Right renal cortex interstitium (tissue), 3 donors: ENCODE data around the gene BLZF1. TPM values are rescaled to one million over a fixed set of nuclear protein-coding genes. Genes with fewer than 3 reads are reported as not detected.
"Not testable (repeated sequence)": the region's sequence is repeated elsewhere in the genome, so short reads cannot be mapped to it uniquely, and the experiment has no call there.

Experiments used
- DNase-seq, 3 donors: peaks; one replicate each; pipeline ENCODE4 v3.0.0-alpha.2; 2013; ENCODE audit warnings: low read depth in 3 of 3, low spot score in 2 of 3
- polyA plus RNA-seq, 3 donors: library from polyadenylated mRNA; unstranded; fragments of 120-200 nt; gene quantifications; one replicate each; pipeline ENCODE4 v1.2.1, GENCODE V29; 2013; ENCODE audit not compliant: insufficient read length in 3 of 3

The BLZF1 gene
- 10 to 100 TPM; 28.3 to 31.6 (median 31.1) TPM for polyA plus RNA-seq

DNA sequence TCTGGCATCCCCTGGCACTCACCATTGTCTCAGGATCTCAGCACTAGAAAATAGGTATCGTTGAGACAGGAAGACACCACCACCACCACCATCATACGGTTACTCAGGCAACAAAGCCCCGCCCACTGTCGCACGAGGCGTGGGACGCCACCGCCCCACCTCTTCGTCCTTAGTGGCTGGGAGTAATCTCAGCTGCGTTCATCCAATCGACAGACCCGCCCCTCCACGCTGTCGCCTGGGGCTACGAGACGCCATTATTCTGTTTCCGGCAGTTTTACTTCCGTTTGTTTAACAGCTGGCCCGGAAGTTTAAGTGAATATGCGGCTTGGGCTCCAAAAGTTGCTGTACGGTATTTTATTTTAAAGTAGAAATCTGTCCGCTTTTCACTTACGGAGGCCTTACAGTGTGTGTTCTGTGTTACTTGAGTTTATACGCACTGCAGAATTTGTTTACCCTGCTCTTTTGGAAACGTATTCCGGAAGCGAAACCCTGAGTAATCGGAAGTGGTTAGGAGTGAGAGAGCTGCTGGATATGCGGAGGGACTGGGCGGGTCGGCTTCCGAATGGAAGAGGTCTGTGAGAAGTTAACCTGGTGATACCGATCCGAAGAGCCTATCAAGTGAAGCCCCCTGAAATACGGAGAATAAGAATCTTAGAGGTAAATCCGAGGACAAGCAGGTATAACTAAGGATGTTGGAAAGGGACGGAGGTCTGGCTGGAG lies at the start of gene BLZF1, which contains the start of gene NME7:
BLZF1 (plus strand) TSS at position 510 of the 720 bp plus-strand sequence. CDS start 1,328 bp downstream, outside the sequence.
NME7 (minus strand) TSS at position 112 of the 720 bp plus-strand sequence; CDS start at position 25, 87 bp downstream.
- DNase-seq = peak; percentile 92 to 94 (median 93)

DNA sequence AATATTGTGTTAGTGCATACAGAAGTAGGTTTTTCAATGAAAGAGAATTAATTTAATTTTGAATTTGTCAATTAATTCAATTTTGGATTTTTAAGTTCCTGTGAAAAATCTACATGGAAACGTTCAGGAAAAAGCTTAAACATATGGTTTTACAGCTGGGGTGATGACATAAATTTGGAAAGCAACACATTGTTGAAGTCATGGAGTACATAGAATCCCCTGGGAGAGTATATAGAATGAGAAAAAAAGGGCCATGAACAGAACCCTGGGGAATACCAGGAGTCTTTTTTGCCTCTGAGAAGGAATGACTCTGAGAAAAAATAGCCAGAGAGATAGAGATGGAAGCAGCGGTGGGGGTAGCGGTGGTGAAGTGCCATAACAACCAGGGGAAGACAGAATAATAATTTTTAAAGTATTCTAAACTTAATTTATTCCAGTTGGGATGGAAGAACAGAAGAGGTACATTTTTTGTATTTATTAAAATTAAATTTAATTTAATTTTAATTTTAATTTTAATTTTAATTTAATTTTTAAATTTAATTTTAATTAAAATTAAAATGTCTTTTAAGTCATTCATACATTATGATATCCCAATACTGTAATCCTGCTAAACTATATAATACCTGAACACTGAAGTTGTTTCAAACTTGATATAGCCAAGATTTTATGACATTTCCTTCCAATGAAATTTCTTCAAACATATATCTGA lies 49.3 kb upstream of the BLZF1 start:
- DNase-seq = no peak

GRCh38 chr1:169321539-169321938 lies 46.5 kb upstream of the BLZF1 start:
- no peak for DNase-seq

- DNase-seq = no peak
Observed at GRCh38 chr1:169322138-169322537, 45.9 kb upstream of the BLZF1 start.

GRCh38 chr1:169325117-169325516 lies 42.9 kb upstream of the BLZF1 start:
- no peak for DNase-seq

DNA sequence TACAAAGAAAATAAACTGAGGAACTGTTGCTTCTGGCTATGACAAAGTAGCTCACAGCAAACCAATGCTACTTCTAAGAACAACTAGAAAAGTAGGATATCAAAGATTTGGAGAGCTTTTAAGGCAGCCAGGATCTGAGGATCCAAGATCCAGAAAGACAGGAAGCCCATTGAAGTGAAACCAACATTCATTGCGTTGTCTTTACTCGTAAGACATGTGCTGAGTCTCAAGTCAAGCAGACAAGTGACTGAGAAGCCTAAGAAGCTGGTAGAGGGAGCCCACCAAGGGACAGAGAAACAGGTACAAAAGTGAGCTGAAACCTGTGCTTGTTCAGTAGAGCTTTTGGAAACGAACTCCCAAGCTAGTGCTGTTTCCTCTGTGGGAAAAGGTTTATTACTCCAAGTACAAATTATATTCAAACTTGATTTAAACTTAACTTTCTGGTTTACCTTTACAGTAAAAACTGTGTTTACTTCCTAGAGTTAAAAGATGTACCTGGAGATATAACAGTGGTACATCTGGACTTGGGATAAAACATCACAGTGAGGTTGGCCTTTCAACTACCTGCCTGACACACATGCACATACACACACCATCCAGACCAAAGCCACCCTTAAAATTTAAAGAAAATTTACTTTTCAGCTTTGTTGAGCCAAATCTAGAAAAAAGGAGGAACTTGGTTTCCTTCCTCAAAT lies 41.6 kb upstream of the BLZF1 start:
- DNase-seq = no peak

GRCh38 chr1:169326956-169327268 lies 41.1 kb upstream of the BLZF1 start:
- no peak for DNase-seq

DNA sequence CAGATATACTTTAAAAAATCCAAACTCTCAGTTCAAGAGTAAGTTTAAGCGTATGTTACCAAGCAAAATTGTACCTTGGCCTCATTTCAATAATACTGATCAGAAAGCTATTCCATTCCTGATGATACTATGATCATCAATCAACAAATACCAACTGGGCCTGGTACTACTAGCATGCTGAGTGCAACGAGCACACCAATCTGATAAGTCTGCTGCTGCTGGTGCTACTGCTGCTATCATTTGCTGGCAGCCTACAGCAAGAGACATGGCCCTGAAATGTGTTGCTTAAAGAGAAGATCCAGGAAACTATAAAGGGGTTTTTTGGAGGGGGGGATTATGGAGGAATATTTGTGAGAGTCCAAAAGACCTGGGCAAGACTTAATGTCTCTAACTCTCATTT lies 40.1 kb upstream of the BLZF1 start:
- DNase-seq = no peak

- no peak for DNase-seq
Observed at GRCh38 chr1:169329383-169329782, 38.6 kb upstream of the BLZF1 start.

DNA sequence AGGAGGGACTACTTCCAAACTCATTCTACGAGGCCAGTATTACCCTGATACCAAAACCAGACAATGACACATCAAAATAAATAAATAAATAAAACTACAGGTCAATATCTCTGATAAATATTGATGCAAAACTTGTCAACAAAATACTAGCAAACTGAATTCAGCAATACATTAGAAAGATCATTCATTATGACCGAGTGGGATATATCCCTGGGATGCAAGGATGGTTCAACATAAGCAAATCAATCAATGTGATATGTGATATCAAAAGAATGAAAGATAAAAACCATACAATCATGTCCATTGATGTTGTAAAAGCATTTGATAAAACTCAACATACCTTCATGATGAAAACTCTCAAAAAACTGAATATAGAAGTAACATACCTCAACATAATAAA lies 37.1 kb upstream of the BLZF1 start:
- DNase-seq = no peak

GRCh38 chr1:169334727-169335126 lies 33.3 kb upstream of the BLZF1 start:
- not testable (repeated sequence) for DNase-seq

DNA sequence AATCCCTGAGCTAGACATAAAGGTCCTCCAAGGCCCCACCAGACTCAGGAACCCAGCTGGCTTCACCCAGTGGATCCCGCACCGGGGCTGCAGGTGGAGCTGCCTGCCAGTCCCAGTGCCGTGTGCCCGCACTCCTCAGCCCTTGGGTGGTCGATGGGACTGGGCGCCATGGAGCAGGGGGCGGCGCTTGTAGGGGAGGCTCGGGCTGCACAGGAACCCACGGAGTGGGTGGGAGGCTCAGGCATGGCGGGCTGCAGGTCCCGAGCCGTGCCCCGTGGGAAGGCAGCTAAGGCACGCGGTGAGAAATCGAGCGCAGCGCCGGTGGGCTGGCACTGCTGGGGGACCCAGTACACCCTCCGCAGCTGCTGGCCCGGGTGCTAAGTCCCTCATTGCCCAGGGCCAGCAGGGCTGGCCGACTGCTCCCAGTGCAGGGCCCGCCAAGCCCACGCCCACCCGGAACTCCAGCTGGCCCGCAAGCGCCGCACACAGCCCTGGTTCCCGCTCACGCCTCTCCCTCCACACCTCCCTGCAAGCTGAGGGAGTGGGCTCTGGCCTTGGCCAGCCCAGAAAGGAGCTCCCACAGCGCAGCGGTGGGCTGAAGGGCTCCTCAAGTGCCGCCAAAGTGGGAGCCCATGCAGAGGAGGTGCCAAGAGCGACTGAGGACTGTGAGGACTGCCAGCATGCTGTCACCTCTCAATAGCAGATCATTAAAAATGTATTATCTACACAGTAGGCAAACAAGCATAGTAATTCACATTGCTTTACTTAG lies 30.9 kb upstream of the BLZF1 start:
- not testable (repeated sequence) for DNase-seq

DNA sequence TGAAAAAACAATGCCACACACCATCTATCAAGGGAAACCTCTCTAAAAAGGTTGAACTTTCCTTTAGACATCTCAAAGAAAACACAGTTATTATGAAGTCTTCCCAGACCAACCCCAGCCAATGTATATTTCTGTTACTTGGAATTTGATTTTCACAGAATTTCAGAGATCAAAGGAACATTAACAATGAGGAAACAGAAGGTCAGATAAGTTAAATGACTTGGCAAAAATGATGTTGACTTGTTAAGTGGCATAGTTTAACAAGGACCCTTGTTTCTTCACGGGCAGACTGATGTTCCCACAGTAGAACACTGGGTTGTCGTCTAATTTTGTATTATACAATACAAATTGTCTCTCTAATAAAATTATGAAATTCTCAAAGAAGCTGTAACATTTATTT lies 29.4 kb upstream of the BLZF1 start:
- no peak for DNase-seq

- DNase-seq = no peak
Observed at GRCh38 chr1:169339773-169340172, 28.2 kb upstream of the BLZF1 start.

GRCh38 chr1:169340882-169341281 lies 27.1 kb upstream of the BLZF1 start:
- DNase-seq = no peak

DNA sequence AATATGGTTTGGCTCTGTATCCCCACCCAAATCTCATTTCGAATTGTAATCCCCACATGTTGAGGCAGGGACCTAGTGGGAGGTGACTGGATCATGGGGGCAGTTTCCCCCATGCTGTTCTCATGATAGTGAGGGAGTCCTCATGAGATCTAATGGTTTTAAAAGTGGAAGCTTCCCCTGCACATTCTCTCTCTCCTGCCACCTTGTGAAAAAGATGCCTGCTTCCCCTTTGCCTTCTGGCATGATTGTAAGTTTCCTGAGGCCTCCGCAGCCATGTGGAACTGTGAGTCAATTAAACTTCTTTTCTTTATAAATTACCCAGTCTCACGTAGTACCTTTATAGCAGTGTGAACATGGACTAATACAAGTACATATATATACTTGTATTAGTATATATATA lies 25.9 kb upstream of the BLZF1 start:
- DNase-seq = not testable (repeated sequence)

DNA sequence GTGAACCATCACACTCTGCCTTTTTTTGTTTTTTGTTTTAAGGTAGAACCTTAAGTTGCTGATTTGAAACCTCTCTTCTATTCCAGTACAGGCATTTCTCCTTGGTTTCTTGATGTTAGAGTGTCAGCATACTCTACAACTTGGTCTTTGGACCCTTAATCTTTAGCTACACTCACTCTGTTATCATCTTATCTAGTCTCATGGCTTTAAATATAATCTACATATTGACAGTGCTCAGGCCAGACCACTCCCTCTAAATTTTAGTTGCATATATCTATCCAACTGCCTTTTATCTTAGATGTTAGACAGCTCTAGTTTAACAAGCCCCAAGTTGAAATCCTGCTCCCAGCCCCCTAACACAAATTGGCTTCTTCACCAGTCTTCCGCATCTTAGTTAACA lies 22.5 kb upstream of the BLZF1 start:
- no peak for DNase-seq

GRCh38 chr1:169346036-169346589 lies 21.9 kb upstream of the BLZF1 start:
- no peak for DNase-seq

GRCh38 chr1:169347688-169348382 lies 20.2 kb upstream of the BLZF1 start:
- DNase-seq = no peak
